MM.1S (cell line): ENCODE results near the gene AZI2.

Source experiments
- CTCF ChIP-seq: fragments of 300-600 bp; sonication (generic); IDR thresholded peaks from 2 replicates; pipeline ENCODE4 v1.5.1; 2016; ENCODE audit warnings: antibody characterized with exemption, low read length, mixed read lengths
- EZH2 ChIP-seq: fragments of 300-600 bp; sonication (generic); optimal IDR thresholded peaks from 2 replicates; pipeline ENCODE3; 2017; ENCODE audit warnings: low read depth, mild to moderate bottlenecking, antibody characterized with exemption, low read length, mixed read lengths
- EZH2phosphoT487 ChIP-seq: fragments of 300-600 bp; sonication (generic); IDR thresholded peaks from 2 replicates; pipeline ENCODE4 v1.6.1; 2018; ENCODE audit warnings: antibody characterized with exemption, low read length

GRCh38 chr3:28280781-28281180 is 67.8 kb downstream of the AZI2 start:
- no peak for TF ChIP-seq CTCF
- TF ChIP-seq EZH2 = no peak
- TF ChIP-seq EZH2phosphoT487 = no peak
